IPS-18a (cell line): ENCODE data around the gene TMOD1.
"Not testable (repeated sequence)": the region's sequence is repeated elsewhere in the genome, so short reads cannot be mapped to it uniquely, and the experiment has no call there.

Experiments used
- H3K27ac ChIP-seq: one replicate; pipeline ENCODE4 v1.5.1; 2013; ENCODE audit warnings: low read length
- H3K27me3 ChIP-seq: one replicate; pipeline ENCODE4 v1.6.1; 2013; ENCODE audit warnings: mild to moderate bottlenecking, low read length; ENCODE audit not compliant: control insufficient read depth, insufficient read depth
- H3K36me3 ChIP-seq: one replicate; pipeline ENCODE4 v1.6.1; 2013; ENCODE audit warnings: low read depth, low read length; ENCODE audit not compliant: control insufficient read depth
- H3K4me1 ChIP-seq: one replicate; pipeline ENCODE4 v1.6.1; 2013; ENCODE audit warnings: low read depth, low read length; ENCODE audit not compliant: control insufficient read depth
- H3K4me3 ChIP-seq: one replicate; pipeline ENCODE4 v1.5.1; 2013; ENCODE audit warnings: low read length
- H3K9ac ChIP-seq: one replicate; pipeline ENCODE4 v1.6.1; 2013; ENCODE audit warnings: mild to moderate bottlenecking, low read length, moderate library complexity
- H3K9me3 ChIP-seq: one replicate; pipeline ENCODE4 v1.6.1; 2013; ENCODE audit warnings: low read depth, low read length; ENCODE audit not compliant: control insufficient read depth

Gene TMOD1

GRCh38 chr9:97574101-97574571 lies 72.7 kb downstream of the TMOD1 start:
- H3K9ac ChIP-seq, H3K27ac ChIP-seq, H3K27me3 ChIP-seq, H3K9me3 ChIP-seq, H3K4me1 ChIP-seq, H3K36me3 ChIP-seq, H3K4me3 ChIP-seq: not testable (repeated sequence)

- not testable (repeated sequence) for H3K36me3 ChIP-seq, H3K4me1 ChIP-seq, H3K9ac ChIP-seq, H3K4me3 ChIP-seq, H3K27me3 ChIP-seq, H3K9me3 ChIP-seq, H3K27ac ChIP-seq
Observed at GRCh38 chr9:97574921-97575672, 73.6 kb downstream of the TMOD1 start.

GRCh38 chr9:97575673-97576200 lies 74.3 kb downstream of the TMOD1 start:
- Histone ChIP-seq H3K4me3 (no peak overlapping the region), H3K9me3 (no peaks in the 10 kb centered on the region), H3K27me3 (no peaks in the 10 kb centered on the region), H3K36me3 (no peaks in the 10 kb centered on the region), H3K27ac (no peak overlapping the region), H3K4me1 (no peaks in the 10 kb centered on the region), H3K9ac (no peak overlapping the region)

GRCh38 chr9:97577051-97577450 lies 75.6 kb downstream of the TMOD1 start:
- no peaks in the 10 kb centered on the region for H3K27me3 ChIP-seq
- no peaks in the 10 kb centered on the region for H3K9me3 ChIP-seq
- no peak overlapping the region for H3K4me3 ChIP-seq
- H3K4me1 ChIP-seq, result no peaks in the 10 kb centered on the region
- H3K9ac ChIP-seq, result no peak overlapping the region
- no peak overlapping the region for H3K27ac ChIP-seq
- H3K36me3 ChIP-seq, result no peaks in the 10 kb centered on the region

DNA sequence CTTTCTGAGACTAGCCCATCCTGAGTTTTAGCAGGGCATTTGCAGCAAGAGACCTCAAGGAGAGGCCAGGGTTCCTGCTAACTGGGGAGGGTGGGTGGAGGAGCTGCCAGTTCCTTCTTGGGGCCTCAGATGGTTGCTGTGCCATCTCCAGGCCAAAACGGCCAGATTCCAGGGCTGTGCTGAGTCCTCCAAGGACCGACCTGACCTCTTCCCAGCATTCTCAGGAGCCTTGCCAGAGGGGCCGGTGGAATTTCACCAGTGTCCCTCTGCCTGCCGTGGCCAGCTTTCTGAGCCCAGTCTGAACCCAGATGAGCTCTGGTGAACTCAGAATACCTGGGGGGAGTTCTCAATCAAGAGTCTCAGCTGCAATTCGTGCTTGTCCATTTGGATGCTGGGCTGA lies 77.4 kb downstream of the TMOD1 start:
- Histone ChIP-seq H3K36me3 (no peaks in the 10 kb centered on the region), H3K27ac (no peak overlapping the region), H3K27me3 (no peaks in the 10 kb centered on the region), H3K4me1 (no peaks in the 10 kb centered on the region), H3K9me3 (no peaks in the 10 kb centered on the region), H3K4me3 (no peak overlapping the region), H3K9ac (no peak overlapping the region)

GRCh38 chr9:97579914-97580313 lies 78.4 kb downstream of the TMOD1 start:
- Histone ChIP-seq H3K27me3 (no peaks in the 10 kb centered on the region), H3K9ac (no peak overlapping the region), H3K9me3 (no peaks in the 10 kb centered on the region), H3K4me3 (no peak overlapping the region), H3K36me3 (no peaks in the 10 kb centered on the region), H3K4me1 (no peaks in the 10 kb centered on the region), H3K27ac (no peak overlapping the region)

DNA sequence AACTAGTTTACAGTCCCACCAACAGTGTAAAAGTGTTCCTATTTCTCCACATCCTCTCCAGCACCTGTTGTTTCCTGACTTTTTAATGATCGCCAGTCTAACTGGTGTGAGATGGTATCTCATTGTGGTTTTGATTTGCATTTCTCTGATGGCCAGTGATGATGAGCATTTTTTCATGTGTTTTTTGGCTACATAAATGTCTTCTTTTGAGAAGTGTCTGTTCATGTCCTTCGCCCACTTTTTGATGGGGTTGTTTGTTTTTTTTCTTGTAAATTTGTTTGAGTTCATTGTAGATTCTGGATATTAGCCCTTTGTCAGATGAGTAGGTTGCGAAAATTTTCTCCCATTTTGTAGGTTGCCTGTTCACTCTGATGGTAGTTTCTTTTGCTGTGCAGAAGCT lies 80.1 kb downstream of the TMOD1 start:
- H3K27me3 ChIP-seq, H3K4me1 ChIP-seq, H3K9ac ChIP-seq, H3K9me3 ChIP-seq, H3K27ac ChIP-seq, H3K4me3 ChIP-seq, H3K36me3 ChIP-seq: not testable (repeated sequence)

DNA sequence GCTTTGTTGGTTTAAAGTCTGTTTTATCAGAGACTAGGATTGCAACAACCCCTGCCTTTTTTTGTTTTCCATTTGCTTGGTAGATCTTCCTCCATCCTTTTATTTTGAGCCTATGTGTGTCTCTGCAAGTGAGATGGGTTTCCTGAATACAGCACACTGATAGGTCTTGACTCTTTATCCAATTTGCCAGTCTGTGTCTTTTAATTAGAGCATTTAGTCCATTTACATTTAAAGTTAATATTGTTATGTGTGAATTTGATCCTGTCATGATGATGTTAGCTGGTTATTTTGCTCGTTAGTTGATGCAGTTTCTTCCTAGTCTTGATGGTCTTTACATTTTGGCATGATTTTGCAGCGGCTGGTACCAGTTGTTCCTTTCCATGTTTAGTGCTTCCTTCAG lies 83.3 kb downstream of the TMOD1 start:
- H3K27ac ChIP-seq, H3K27me3 ChIP-seq, H3K9ac ChIP-seq, H3K36me3 ChIP-seq, H3K4me1 ChIP-seq, H3K4me3 ChIP-seq, H3K9me3 ChIP-seq: not testable (repeated sequence)

- not testable (repeated sequence) for H3K4me3 ChIP-seq, H3K27me3 ChIP-seq, H3K27ac ChIP-seq
Observed at GRCh38 chr9:97586909-97587308, 85.4 kb downstream of the TMOD1 start.

DNA sequence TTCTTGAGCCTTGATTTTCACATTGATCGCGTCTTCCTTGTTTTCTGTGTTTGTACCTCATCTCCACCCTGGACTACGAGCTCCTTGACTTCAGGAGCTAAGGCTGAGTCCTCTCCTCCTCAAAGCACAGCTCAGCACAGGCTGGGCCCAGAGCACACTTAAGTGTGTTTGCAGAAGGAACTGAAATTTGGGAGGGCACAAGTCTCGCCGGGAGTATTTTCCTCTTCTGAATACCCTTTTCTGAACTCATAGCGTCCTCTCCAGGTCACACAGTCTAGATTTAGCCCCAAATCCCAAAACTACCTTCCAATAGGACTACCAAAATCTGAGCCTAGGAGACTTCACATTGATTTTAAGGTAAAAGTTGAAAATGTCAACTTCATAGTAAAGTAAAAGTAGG lies 90.1 kb downstream of the TMOD1 start:
- H3K27ac ChIP-seq, result no peak overlapping the region
- H3K9ac ChIP-seq, result no peak overlapping the region
- H3K4me1 ChIP-seq, result no peaks in the 10 kb centered on the region
- H3K27me3 ChIP-seq, result no peaks in the 10 kb centered on the region
- no peaks in the 10 kb centered on the region for H3K36me3 ChIP-seq
- peaks cover 4% of the 10 kb centered on the region for H3K9me3 ChIP-seq
- no peak overlapping the region for H3K4me3 ChIP-seq

More at GRCh38 chr9:97586909-97587308, 85.4 kb downstream of the TMOD1 start:
- not testable (repeated sequence) for H3K36me3 ChIP-seq, H3K9me3 ChIP-seq, H3K9ac ChIP-seq, H3K4me1 ChIP-seq

DNA sequence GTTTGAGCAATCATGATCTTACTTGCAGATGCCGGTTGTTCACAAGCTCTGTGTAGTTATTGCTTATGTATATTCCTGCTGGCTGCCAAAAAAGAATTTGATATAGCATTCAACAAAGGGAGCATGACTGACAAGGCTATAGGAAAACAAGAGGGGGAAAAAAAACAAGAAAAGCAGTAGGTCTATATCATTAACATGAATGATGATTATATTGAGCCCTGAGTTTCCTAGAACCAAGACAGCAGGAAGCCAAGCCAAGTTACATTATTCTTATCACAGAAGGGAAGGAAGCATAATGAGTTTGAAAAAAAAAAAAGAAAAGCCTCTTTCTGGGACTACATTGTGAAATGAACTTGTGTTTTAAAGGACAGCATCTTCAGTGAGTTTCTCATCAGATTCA lies 90.7 kb downstream of the TMOD1 start:
- H3K27me3 ChIP-seq, result no peaks in the 10 kb centered on the region
- no peaks in the 10 kb centered on the region for H3K4me1 ChIP-seq
- no peaks in the 10 kb centered on the region for H3K36me3 ChIP-seq
- peaks cover 2% of the 10 kb centered on the region for H3K9me3 ChIP-seq
- no peak overlapping the region for H3K4me3 ChIP-seq
- H3K9ac ChIP-seq, result no peak overlapping the region
- H3K27ac ChIP-seq, result no peak overlapping the region

DNA sequence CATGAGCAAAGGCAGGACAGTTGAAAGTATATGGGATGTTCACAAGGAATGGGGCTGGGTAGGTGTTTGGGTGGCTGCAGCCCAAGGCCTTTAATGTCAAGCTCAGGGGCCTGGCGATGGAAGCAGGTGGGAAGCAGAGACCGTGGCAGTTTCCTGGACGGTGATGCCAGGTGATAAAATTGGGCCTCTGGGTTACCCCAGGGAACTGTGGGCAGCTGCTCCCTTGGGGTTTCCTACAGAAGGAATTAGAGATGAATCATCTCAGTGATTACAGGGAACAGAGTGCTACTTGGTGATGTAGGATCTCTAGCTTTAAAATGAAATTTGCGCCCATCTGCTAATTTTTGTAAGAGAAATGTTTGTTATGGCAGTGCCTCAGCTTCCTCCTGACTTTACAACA lies 92.5 kb downstream of the TMOD1 start:
- Histone ChIP-seq H3K36me3 (no peaks in the 10 kb centered on the region), H3K9ac (no peak overlapping the region), H3K9me3 (no peaks in the 10 kb centered on the region)

More for the DNA sequence above, 92.5 kb downstream of the TMOD1 start:
- Histone ChIP-seq H3K4me1 (peaks cover 4% of the 10 kb centered on the region), H3K27me3 (no peaks in the 10 kb centered on the region), H3K27ac (no peak overlapping the region), H3K4me3 (no peak overlapping the region)
